ENCODE data around the gene FEN1.
A peak's percentile ranks its signal among the peaks of the same experiment; 100 is the strongest.

Gene FEN1

GRCh38 chr11:61827571-61828378 lies 35.1 kb downstream of the FEN1 start, which contains the start of gene FADS2 (continued):
- TF ChIP-seq ZNF791 (tag by site-specific recombination; IDR thresholded peaks at IDR 0.05) (no peak), ZNF623 (tag by site-specific recombination; IDR thresholded peaks at IDR 0.05) (no peak), ZNF776 (tag by site-specific recombination; IDR thresholded peaks at IDR 0.05; ENCODE audit: borderline replicate concordance) (no peak), PATZ1 (tag by site-specific recombination; IDR thresholded peaks at IDR 0.05) (peak; percentile 86), KLF7 (tag by site-specific recombination; IDR thresholded peaks at IDR 0.05; ENCODE audit: borderline replicate concordance) (0 out of 2 replicates have a peak, but pooled peaks have one; percentile 12), MYNN (tag by site-specific recombination; IDR thresholded peaks at IDR 0.05; ENCODE audit: borderline replicate concordance) (no peak), KLF9 (tag by site-specific recombination; IDR thresholded peaks at IDR 0.05; ENCODE audit: low read depth) (no peak), ZNF692 (tag by site-specific recombination; IDR thresholded peaks at IDR 0.05) (0 out of 2 replicates have a peak, but pooled peaks have one; percentile 33), ZNF645 (tag by site-specific recombination; IDR thresholded peaks at IDR 0.05) (no peak), ZNF138 (tag by site-specific recombination; IDR thresholded peaks at IDR 0.05; ENCODE audit: borderline replicate concordance) (no peak), ZBTB1 (tag by site-specific recombination; IDR thresholded peaks at IDR 0.05) (no peak), ZNF239 (tag by site-specific recombination; IDR thresholded peaks at IDR 0.05) (no peak), ZFHX2 (tag by site-specific recombination; conservative IDR thresholded peaks at IDR 0.05) (peak; percentile 69), ZNF701 (tag by site-specific recombination; IDR thresholded peaks at IDR 0.05) (no peak), ZNF658 (tag by site-specific recombination; IDR thresholded peaks at IDR 0.05) (no peak), ZNF529 (tag by site-specific recombination; IDR thresholded peaks at IDR 0.05; ENCODE audit: insufficient replicate concordance) (no peak), ZIC2 (tag by site-specific recombination; IDR thresholded peaks at IDR 0.05) (peak; percentile 74), ZNF366 (tag by site-specific recombination; conservative IDR thresholded peaks at IDR 0.05) (peak; percentile 58; the same call in 1 of the 2 replicates), ZNF639 (tag by site-specific recombination; IDR thresholded peaks at IDR 0.05) (no peak), ZNF792 (tag by site-specific recombination; IDR thresholded peaks at IDR 0.05) (no peak), ZNF423 (tag by site-specific recombination; IDR thresholded peaks at IDR 0.05) (peak; percentile 88), ZNF600 (tag by site-specific recombination; IDR thresholded peaks at IDR 0.05) (0 out of 2 replicates have a peak, but pooled peaks have one; percentile 69), BCL11B (tag by site-specific recombination; IDR thresholded peaks at IDR 0.05; ENCODE audit: low read depth) (no peak), ZSCAN23 (tag by site-specific recombination; IDR thresholded peaks at IDR 0.05) (no peak), ZNF350 (tag by site-specific recombination; IDR thresholded peaks at IDR 0.05) (no peak), KLF17 (tag by site-specific recombination; IDR thresholded peaks at IDR 0.05) (no peak), ZNF624 (tag by site-specific recombination; IDR thresholded peaks at IDR 0.05) (no peak), ZNF521 (tag by site-specific recombination; IDR thresholded peaks at IDR 0.05) (no peak), ZNF416 (tag by site-specific recombination; IDR thresholded peaks at IDR 0.05) (no peak), ZNF133 (tag by site-specific recombination; IDR thresholded peaks at IDR 0.05) (no peak), ZNF404 (tag by site-specific recombination; IDR thresholded peaks at IDR 0.05) (no peak), PRDM4 (tag by site-specific recombination; IDR thresholded peaks at IDR 0.05) (no peak)
